Stimulated activated naive CD8-positive, alpha-beta T cell treated with anti-CD3 and anti-CD28 coated beads, Interleukin-15, Interleukin-2, amounts not matched to agents 100 U/mL and 50 U/mL, for 24 hours (primary cell): ENCODE measurements around the gene HERC2.
"Not testable (repeated sequence)": the region's sequence is repeated elsewhere in the genome, so short reads cannot be mapped to it uniquely, and the experiment has no call there.

Experiments used
- ATAC-seq: fragments of 150-1000 bp; cut with Tn5 transposase; one replicate; pipeline ENCODE4 v1.10.0; 2021
- DNase-seq: peaks from one replicate; pipeline ENCODE4 v3.0.0; 2021

The HERC2 gene

GRCh38 chr15:28286031-28286430 is 35.9 kb downstream of the HERC2 start:
- ATAC-seq (no peak), DNase-seq (no peak)

GRCh38 chr15:28281876-28282275 is 40.1 kb downstream of the HERC2 start:
- ATAC-seq, result no peak
- DNase-seq, result no peak

GRCh38 chr15:28274635-28275034 is 47.3 kb downstream of the HERC2 start:
- DNase-seq, result no peak
- no peak for ATAC-seq

- no peak for ATAC-seq
- DNase-seq, result no peak
Measured at GRCh38 chr15:28273873-28274610, 47.9 kb downstream of the HERC2 start.

GRCh38 chr15:28273468-28273867 is 48.5 kb downstream of the HERC2 start:
- DNase-seq (no peak), ATAC-seq (no peak)

- no peak for DNase-seq
- no peak for ATAC-seq
Measured at GRCh38 chr15:28272587-28272986, 49.4 kb downstream of the HERC2 start.

GRCh38 chr15:28271697-28272260 is 50.2 kb downstream of the HERC2 start:
- DNase-seq (no peak), ATAC-seq (no peak)

GRCh38 chr15:28269097-28269496 is 52.9 kb downstream of the HERC2 start:
- ATAC-seq, result no peak
- DNase-seq, result no peak

GRCh38 chr15:28267727-28268126 is 54.3 kb downstream of the HERC2 start:
- no peak for ATAC-seq

GRCh38 chr15:28265334-28266019 is 56.5 kb downstream of the HERC2 start:
- DNase-seq (no peak), ATAC-seq (no peak)

More at GRCh38 chr15:28267727-28268126, 54.3 kb downstream of the HERC2 start:
- no peak for DNase-seq

- DNase-seq (no peak), ATAC-seq (no peak)
Measured at GRCh38 chr15:28264166-28264565, 57.8 kb downstream of the HERC2 start.

- ATAC-seq, result no peak
- no peak for DNase-seq
Measured at GRCh38 chr15:28262438-28262837, 59.5 kb downstream of the HERC2 start.

GRCh38 chr15:28260722-28261121 is 61.3 kb downstream of the HERC2 start:
- DNase-seq, result no peak
- no peak for ATAC-seq

- no peak for ATAC-seq
- DNase-seq, result no peak
Measured at GRCh38 chr15:28260317-28260716, 61.7 kb downstream of the HERC2 start.

GRCh38 chr15:28255965-28256364 is 66.0 kb downstream of the HERC2 start:
- DNase-seq (no peak), ATAC-seq (no peak)

GRCh38 chr15:28252831-28253230 is 69.1 kb downstream of the HERC2 start:
- ATAC-seq (no peak), DNase-seq (no peak)

- DNase-seq (no peak), ATAC-seq (no peak)
Measured at GRCh38 chr15:28246605-28247004, 75.4 kb downstream of the HERC2 start.

- no peak for DNase-seq
- ATAC-seq, result no peak
Measured at GRCh38 chr15:28243901-28244300, 78.1 kb downstream of the HERC2 start.

GRCh38 chr15:28243399-28243798 is 78.6 kb downstream of the HERC2 start:
- no peak for ATAC-seq
- DNase-seq, result no peak

GRCh38 chr15:28238296-28238695 is 83.7 kb downstream of the HERC2 start:
- DNase-seq, ATAC-seq: not testable (repeated sequence)

- not testable (repeated sequence) for ATAC-seq, DNase-seq
Measured at GRCh38 chr15:28231743-28232142, 90.2 kb downstream of the HERC2 start.

GRCh38 chr15:28231336-28231735 is 90.6 kb downstream of the HERC2 start:
- ATAC-seq, DNase-seq: not testable (repeated sequence)

- not testable (repeated sequence) for DNase-seq
Measured at GRCh38 chr15:28228990-28229640, 92.9 kb downstream of the HERC2 start.

More at GRCh38 chr15:28228990-28229640, 92.9 kb downstream of the HERC2 start:
- ATAC-seq, result not testable (repeated sequence)
